ENCODE data around the gene ANKEF1.
A peak's percentile ranks its signal among the peaks of the same experiment; 100 is the strongest.

Gene ANKEF1

GRCh38 chr20:10005885-10006284 is 28.9 kb upstream of the ANKEF1 start:
- no peak overlapping the region for H3K4me3 Mint-ChIP-seq
- H3K9me3 Mint-ChIP-seq: peaks cover 4% of the 10 kb centered on the region
- peak overlapping the region; percentile 21 for H3K27ac Mint-ChIP-seq
- H3K36me3 Mint-ChIP-seq (ENCODE audit: low read depth): no peaks in the 10 kb centered on the region
- peaks cover 3% of the 10 kb centered on the region for H3K27me3 Mint-ChIP-seq (ENCODE audit: low read depth, poor library complexity)
- no peak for DNase-seq
- TF ChIP-seq CTCF (IDR thresholded peaks at IDR 0.05): no peak
- peaks cover 6% of the 10 kb centered on the region for H3K4me1 Mint-ChIP-seq

GRCh38 chr20:10006447-10007090 is 28.2 kb upstream of the ANKEF1 start:
- H3K9me3 Mint-ChIP-seq: peaks cover 4% of the 10 kb centered on the region
- H3K27me3 Mint-ChIP-seq (ENCODE audit: low read depth, poor library complexity): peaks cover 3% of the 10 kb centered on the region
- no peak overlapping the region for H3K27ac Mint-ChIP-seq
- H3K4me1 Mint-ChIP-seq: peaks cover 6% of the 10 kb centered on the region
- no peak overlapping the region for H3K4me3 Mint-ChIP-seq
- no peak for DNase-seq
- no peaks in the 10 kb centered on the region for H3K36me3 Mint-ChIP-seq (ENCODE audit: low read depth)
- no peak for TF ChIP-seq CTCF (IDR thresholded peaks at IDR 0.05)

- no peak for TF ChIP-seq CTCF (IDR thresholded peaks at IDR 0.05)
- H3K27ac Mint-ChIP-seq: no peak overlapping the region
- peaks cover 3% of the 10 kb centered on the region for H3K27me3 Mint-ChIP-seq (ENCODE audit: low read depth, poor library complexity)
- no peak for DNase-seq
- H3K4me1 Mint-ChIP-seq: peaks cover 6% of the 10 kb centered on the region
- no peaks in the 10 kb centered on the region for H3K36me3 Mint-ChIP-seq (ENCODE audit: low read depth)
- peaks cover 4% of the 10 kb centered on the region for H3K9me3 Mint-ChIP-seq
- no peak overlapping the region for H3K4me3 Mint-ChIP-seq
These were observed 27.6 kb upstream of the ANKEF1 start for GRCh38 chr20:10007158-10007557.

GRCh38 chr20:10007747-10008146 is 27.0 kb upstream of the ANKEF1 start:
- H3K4me1 Mint-ChIP-seq: peaks cover 6% of the 10 kb centered on the region
- H3K27ac Mint-ChIP-seq: no peak overlapping the region
- no peak for DNase-seq
- no peak overlapping the region for H3K4me3 Mint-ChIP-seq
- TF ChIP-seq CTCF (IDR thresholded peaks at IDR 0.05): no peak
- peaks cover 3% of the 10 kb centered on the region for H3K27me3 Mint-ChIP-seq (ENCODE audit: low read depth, poor library complexity)
- H3K9me3 Mint-ChIP-seq: peaks cover 4% of the 10 kb centered on the region
- no peaks in the 10 kb centered on the region for H3K36me3 Mint-ChIP-seq (ENCODE audit: low read depth)

GRCh38 chr20:10012464-10012863 is 22.3 kb upstream of the ANKEF1 start:
- Mint-ChIP-seq H3K4me1 (no peaks in the 10 kb centered on the region), H3K9me3 (no peaks in the 10 kb centered on the region), H3K27ac (no peak overlapping the region), H3K4me3 (no peak overlapping the region), H3K27me3 (ENCODE audit: low read depth, poor library complexity) (peaks cover 3% of the 10 kb centered on the region), H3K36me3 (ENCODE audit: low read depth) (no peaks in the 10 kb centered on the region)
- no peak for TF ChIP-seq CTCF (IDR thresholded peaks at IDR 0.05)
- no peak for DNase-seq

- no peak for TF ChIP-seq CTCF (IDR thresholded peaks at IDR 0.05)
- Mint-ChIP-seq H3K4me3 (no peak overlapping the region), H3K27me3 (ENCODE audit: low read depth, poor library complexity) (no peaks in the 10 kb centered on the region), H3K9me3 (no peaks in the 10 kb centered on the region), H3K27ac (peak overlapping the region; percentile 0), H3K4me1 (no peaks in the 10 kb centered on the region), H3K36me3 (ENCODE audit: low read depth) (no peaks in the 10 kb centered on the region)
- DNase-seq: no peak
These were observed 20.4 kb upstream of the ANKEF1 start for GRCh38 chr20:10014431-10014830.
